Ovary (tissue), 3 donors: ENCODE measurements around the gene CDH3.
"Not testable (repeated sequence)": the region's sequence is repeated elsewhere in the genome, so short reads cannot be mapped to it uniquely, and the experiment has no call there.

Source experiments
- CTCF ChIP-seq, 3 donors: fragments of 450-650 bp in 2 of 3; fragments of 200-600 bp in 1 of 3; IDR thresholded peaks; one replicate each; pipeline versions ENCODE4 v1.5.1 to v1.8.0; 2016 to 2022; ENCODE audit warnings: antibody characterized with exemption in 3 of 3, mild to moderate bottlenecking in 1 of 3
- EP300 ChIP-seq: sonication (generic); formaldehyde crosslinking; IDR thresholded peaks from one replicate; pipeline ENCODE4 v1.6.1; 2017; ENCODE audit warnings: antibody characterized with exemption
- POLR2A ChIP-seq: fragments of 450-650 bp; IDR thresholded peaks from one replicate; pipeline ENCODE4 v1.6.1; 2017; ENCODE audit warnings: antibody characterized with exemption, mild to moderate bottlenecking, moderate library complexity
- donor health status: DM: no; HTN: no; CAD: no.

GRCh38 chr16:68716516-68716915 lies 71.4 kb downstream of the CDH3 start:
- TF ChIP-seq CTCF (IDR thresholded peaks at IDR 0.05); POLR2A; EP300: not testable (repeated sequence)
